HG02571 (cell line): Measurements from ENCODE around the gene TCP11L1.

Experiments
- ATAC-seq: cut with Tn5 transposase; IDR thresholded peaks from one replicate; pipeline ENCODE4 v1.9.1; 2021; ENCODE audit warnings: mild to moderate bottlenecking, moderate library complexity; ENCODE audit not compliant: unreplicated experiment

TCP11L1 gene, protein sequence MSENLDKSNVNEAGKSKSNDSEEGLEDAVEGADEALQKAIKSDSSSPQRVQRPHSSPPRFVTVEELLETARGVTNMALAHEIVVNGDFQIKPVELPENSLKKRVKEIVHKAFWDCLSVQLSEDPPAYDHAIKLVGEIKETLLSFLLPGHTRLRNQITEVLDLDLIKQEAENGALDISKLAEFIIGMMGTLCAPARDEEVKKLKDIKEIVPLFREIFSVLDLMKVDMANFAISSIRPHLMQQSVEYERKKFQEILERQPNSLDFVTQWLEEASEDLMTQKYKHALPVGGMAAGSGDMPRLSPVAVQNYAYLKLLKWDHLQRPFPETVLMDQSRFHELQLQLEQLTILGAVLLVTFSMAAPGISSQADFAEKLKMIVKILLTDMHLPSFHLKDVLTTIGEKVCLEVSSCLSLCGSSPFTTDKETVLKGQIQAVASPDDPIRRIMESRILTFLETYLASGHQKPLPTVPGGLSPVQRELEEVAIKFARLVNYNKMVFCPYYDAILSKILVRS

DNA sequence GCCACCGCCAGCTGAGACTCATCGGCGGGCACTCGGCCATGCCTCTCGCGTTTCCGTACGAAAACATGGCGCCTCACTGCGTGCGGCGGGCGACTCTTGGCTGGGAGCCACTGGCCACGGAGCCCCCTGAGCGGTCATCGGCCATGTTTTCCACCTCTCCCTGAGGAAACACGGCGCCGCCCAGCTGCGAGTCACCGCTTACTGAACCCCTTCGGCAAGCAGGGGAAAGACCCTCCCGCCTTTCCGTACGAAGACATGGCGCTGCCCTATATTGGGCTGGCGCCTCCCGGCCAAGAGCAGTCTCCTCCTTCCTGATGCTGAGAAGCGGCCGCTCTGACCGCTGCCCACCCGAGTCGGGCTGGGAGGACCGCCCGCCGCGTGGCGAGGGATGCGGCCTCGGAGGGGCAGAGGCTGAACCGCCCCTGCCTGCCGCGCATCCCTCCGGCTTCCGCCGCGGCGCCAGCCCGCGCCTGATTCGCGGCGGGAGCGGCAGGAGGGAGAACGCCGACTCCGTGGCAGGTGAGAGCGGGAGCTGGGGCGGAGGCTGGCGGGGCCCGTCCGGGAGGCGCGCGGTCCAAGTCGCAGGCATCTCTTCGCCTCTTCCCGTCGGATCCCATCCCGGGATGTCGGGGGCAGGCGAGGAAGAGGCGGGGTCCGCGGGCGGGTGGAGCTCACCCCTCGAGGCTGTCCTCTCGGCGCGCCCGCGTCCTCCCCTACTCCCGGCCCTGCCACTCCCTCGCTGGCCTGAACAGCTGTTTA lies at the start of gene TCP11L1:
Gene TCP11L1, plus strand, starts transcription at position 299 of the 759 bp plus-strand sequence. CDS start 4,202 bp downstream, outside the sequence.
- ATAC-seq, result peak; percentile 71

DNA sequence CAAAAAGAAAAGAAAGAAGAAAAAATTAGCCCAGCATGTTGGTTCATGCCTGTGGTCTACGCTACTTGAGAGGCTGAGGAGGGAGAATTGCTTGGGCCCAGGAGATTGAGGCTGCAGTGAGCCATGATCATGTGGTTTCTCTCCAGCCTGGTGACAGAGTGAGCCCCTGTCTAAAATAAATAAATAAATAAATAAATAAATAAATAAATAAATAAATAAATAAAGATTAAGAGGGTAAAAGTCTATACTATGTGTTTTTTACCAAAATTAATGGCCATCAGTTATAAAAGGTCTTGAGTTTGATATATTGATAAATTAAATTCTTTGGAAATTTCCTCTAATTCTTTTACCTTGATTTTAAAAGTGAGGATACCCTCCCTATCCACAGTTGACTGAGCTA lies 48.9 kb upstream of the TCP11L1 start:
- no peak for ATAC-seq

DNA sequence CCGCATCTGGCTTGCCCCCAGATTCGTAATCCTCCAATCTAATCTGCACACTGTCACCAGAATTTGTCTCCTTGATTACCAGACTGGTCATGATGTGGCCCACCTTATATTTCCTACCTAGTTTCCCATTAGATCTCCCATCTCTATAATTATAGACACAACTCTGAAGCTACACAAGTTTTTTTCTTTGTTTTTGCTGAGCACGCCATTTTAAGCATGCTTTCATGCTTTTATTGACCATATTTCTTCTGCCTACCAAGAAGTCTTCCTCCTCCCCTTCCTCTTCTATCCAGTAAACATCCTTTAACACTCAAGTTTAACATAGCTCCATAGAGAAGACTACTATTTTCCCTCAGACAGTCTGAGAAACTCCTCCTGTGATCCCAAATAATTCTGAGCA lies 47.9 kb upstream of the TCP11L1 start:
- no peak for ATAC-seq

DNA sequence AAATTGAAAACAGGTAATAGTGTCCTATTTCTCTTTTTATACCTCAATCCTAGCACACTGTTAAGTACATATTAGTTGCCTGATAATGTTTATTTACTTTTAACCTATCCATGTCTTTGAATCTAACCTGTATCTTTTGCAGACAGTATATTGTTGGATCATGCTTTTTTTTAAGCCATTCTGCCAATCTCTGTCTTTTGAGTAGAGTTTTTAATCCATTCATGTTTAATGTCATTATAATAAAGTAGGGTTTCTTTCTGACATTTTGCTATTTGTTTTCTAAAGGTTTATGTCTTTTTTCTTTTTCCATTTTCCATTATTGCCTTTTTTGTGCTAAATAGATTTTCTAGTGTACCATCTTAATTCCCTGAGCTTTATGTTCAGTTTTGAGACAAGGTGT lies 47.5 kb upstream of the TCP11L1 start:
- ATAC-seq, result no peak

DNA sequence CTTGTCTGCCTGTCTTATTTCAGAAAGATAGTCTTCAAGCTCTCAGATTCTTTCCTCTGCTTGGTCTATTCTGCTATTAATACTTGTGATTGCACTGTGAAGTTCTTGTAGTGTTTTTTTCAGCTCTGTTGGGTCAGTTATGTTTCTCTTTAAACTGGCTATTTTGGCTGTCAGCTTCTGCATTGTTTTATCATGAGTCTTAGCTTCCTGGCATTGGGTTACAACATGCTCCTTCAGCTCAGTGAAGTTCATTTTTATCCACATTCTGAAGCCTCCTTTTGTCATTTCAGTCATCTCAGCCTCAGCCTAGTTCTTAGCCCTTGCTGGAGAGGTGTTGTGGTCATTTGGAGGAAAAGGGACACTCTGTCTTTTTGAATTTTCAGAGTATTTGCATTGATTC lies 39.2 kb upstream of the TCP11L1 start:
- no peak for ATAC-seq

DNA sequence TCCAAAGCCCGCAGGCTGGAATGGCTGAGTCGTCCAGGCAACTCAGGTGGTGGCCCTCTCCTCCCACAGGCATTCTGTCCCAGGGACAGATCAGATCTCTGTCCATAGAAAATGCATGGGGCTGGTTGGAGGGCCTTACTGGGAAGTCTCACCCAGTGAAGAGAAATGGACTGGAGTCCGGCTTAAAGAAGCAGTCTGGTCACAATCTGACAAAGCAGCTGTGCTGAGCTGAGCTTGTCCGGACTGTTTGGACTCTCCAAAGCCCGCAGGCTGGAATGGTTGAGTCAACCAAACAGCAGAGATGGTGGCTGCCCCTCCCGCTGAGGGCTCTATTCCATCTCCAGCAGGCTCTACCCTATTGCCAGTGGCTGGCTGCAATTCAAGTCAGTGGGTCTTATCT lies 38.1 kb upstream of the TCP11L1 start:
- no peak for ATAC-seq

DNA sequence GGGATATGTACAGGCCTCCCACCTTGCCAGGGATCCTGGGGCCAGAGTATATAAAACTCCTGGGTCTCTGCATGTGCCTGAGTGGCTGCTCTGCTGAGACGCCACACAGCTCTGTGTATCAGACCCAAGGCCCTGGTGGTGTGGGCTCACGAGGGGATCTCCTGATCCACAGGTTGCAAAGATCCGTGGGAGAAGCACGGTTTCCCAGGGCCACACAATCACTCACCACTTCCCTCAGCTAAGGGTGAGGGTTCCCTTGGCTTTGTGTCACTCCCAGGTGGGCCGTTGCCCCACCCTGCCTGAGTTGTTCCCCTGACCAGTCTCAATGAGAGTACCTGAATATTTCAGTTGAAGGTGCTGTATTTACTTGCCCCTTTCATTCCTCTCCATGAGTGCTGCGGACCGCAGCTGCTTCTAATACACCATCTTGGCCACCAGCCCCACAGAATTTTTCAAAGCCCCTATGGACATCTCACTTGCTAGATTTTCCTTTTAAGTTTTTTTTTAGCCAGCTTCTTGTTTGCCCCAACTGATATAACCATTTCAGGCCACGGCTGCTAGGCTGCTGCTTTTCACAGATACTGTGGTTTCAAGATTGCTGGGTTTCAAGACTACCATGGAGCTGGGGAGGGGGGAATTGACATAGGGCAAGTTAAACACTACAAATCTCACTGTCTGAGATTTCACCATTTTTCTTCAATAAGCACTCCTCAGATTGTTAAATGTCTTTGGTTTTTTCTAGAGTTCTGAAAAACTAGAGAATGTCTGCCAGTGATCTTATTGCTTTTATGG lies 37.4 kb upstream of the TCP11L1 start:
- no peak for ATAC-seq

DNA sequence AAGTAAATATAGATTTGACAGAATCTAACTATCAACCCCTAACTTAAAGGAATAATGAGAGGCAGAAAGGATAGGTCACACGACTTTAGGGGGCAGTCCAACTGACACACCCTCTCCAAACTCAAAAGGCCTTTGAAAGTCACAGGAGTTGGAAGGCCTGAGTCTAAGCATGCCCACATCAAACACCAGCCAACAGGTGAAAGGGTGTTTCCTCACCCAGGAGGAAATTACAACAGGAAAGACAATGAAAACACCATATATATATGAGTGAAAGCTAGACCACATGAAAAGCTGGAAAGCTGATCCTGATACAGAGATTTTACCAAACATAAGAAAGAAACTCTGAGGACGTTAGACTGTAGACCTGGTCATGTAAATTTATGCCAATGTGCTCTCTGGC lies 34.2 kb upstream of the TCP11L1 start:
- ATAC-seq, result no peak

DNA sequence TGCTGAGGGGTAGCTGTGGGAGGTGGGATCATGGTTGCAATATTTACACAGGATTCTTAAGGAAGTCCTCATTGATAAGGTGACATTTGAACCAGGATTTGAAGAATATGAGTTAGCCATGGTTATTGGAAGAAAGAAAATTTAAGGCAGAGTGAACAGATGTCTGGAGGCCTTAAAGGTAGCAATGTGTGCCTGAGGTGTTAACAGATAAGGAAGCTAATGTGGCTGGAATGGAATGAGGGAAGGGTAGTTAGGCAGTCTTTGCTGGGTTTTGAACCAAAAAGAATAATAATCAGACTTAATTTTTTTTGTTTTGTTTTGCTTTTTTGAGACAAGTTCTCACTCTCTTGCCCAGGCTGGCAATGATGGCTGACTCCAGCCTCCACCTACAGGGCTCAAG lies 33.4 kb upstream of the TCP11L1 start:
- ATAC-seq, result no peak

DNA sequence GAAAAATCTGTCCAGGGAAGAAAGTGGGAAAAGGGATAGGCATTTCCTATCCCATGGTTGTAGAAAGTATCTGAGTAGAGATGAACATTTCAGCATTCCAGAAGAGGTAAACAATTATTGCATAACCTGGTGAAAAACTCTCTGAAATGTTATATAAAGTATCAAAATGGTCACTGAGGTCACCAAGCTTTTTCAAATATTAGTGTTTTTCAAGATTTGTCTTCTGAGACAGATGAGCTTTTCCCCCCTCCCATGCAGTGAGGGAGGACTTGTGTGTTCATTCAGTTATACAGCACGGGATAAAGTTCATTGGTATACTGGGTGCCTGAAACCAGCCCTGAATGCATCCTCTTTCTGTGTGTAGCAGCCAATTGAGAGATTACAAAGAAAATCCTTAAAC lies 25.6 kb upstream of the TCP11L1 start:
- no peak for ATAC-seq

DNA sequence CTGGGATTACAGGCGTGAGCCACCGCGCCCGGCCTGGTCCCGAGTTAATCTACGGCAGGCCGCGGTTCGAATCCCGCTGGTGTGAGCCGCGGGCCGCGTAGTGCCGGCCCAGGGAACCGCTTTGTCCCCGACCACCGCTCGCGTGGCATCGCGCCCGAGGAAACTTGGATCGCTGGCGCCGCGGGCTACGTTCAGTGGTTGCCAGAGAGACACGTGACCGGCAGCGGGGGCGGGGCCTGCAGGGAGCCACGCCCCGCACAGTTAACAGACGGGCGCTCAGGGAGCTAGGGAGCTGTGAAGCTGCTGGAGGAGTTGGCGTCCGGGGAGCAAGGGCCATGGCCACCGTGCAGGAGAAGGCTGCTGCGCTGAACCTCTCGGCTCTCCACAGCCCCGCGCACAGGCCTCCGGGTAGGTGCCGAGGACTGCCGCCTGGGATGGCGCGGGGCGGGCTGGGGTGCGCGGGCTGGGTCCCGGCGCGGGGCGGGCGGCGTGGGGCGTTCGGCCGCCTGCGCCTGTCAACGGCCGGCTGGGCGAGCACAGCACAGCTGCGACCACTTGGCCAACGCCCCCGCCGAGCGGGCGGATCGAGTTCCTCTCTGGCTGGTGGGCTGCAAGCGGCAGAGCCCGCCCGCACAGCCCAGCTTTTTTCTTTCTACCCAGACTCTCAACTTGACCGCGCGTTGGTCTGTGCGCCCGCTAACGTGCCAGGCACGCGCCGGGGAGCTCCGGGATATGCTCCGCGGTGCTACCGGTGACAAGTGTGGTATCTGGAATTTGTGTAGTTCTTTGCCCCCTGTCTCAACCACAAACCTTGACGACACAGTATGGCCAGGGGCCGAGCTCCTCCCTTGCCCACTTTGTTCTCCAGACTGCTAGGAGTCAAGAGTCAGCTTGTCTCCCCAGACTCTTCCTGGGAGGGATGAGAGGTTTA lies 23.5 kb upstream of the TCP11L1 start, which contains the start of gene DEPDC7:
Gene DEPDC7, plus strand, starts transcription at position 258 of the 931 bp plus-strand sequence. Its CDS starts 78 bp downstream, at position 336.
- ATAC-seq, result peak; percentile 77

DNA sequence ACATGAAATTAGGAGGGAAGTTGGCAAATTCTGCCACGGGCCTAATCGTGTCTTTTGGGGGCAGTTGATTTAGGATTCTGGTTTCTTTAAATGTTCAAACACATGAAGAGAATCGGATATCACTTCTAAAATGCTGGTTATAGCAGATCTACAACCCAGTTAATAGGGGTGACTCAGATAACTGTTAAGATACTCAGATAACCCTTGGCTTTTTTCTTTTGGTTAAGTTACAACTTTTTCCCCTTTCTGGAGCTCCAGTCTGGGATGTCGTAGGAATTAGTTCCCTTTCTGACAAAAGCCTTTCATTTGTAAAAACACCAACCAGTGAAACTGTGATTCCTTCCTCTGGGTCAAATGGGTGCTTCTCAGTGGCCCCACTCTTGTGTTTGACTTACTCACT lies 22.7 kb upstream of the TCP11L1 start:
- no peak for ATAC-seq

DNA sequence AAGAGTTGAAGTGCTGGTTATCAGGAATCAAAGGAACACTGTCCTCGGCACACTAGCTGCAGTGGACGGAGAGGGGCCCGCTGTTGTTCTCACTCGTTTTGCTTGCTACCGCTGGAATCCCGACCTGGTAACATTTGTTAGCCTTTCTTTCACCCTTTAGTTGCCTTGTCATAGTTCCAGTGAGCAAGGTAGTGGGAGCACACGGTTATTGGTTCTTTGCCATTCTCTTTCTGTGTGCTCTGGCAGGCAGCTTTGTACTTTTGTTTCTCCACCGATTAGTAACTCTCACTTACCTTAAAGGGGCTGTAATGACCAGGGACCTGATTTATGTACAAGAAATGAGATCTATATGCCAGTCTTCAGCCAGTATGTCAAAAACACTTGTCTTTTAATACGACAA lies 21.9 kb upstream of the TCP11L1 start:
- ATAC-seq, result no peak

DNA sequence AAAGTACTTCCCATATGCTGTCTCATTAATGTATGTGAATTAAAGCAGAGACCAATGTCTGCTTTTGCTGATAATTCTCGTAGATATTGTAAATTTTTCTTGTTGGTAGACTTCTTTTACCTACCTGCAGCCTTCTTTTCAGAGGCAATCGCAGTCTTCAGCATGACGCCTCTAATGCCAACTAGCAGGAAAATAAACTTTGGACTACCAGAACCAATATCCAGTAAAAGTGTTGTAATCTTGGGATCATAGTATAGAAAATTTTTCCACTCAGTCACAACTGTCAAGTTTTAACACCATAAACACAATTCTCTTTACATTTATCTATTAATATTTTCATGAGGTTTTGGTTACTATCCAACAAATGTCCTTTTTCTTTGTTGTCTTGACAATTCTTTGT lies 21.4 kb upstream of the TCP11L1 start:
- ATAC-seq, result no peak

DNA sequence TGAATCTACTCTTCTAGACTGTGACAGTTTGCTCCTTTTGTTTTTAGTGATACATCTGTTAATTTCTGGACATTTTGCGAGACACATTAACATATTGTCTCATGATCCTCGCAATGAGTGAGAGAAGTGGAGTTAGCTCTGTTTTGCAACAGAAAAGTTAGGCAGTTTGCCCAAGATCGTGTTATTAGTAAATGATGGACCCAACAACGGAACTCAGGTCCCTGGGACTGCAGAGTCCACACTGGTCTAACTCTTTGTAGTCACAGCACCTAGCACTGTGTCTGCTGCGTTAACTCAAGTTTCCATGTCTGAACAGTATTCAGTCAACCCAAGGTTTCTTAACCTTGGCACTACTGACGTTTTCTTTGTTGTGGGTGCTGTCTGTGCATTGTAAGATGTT lies 20.5 kb upstream of the TCP11L1 start:
- no peak for ATAC-seq

DNA sequence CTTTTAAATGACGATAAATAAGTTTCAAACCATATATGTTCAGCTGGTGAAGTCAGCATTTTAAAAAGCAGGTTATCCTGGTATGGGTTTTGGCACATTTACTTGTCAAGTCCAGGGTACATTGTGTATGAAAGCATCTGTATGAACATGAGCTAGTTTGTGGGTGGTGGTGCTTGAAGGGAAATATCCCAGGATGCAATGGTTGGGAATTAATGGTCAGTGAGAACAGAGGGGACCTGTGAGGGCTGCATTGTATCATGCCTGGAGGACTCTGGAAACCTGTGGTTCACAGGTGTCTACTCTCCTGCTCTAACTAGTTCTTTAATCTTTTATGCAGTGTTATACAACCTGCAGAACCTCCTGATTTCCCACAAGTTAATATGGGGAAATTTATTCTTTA lies 17.9 kb upstream of the TCP11L1 start:
- no peak for ATAC-seq

DNA sequence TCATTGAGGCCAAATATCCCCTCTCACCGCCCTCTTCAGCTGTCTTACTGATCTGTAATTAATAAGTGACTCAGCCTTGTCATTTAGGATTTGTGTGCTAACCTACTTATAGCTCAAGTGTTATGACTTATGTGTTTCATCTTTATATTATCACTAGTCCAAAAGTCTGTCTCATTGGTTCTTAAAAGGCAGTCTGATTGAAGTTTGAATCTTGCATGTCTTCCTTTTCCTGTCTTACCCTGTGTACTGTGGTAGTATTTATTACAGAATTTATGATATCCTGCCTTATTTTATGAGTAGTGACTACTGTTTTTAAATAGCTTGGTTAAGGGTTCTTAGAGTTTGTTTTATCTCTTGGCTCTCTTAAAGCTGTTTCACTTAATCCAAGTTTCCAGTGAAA lies 17.4 kb upstream of the TCP11L1 start:
- ATAC-seq, result no peak

DNA sequence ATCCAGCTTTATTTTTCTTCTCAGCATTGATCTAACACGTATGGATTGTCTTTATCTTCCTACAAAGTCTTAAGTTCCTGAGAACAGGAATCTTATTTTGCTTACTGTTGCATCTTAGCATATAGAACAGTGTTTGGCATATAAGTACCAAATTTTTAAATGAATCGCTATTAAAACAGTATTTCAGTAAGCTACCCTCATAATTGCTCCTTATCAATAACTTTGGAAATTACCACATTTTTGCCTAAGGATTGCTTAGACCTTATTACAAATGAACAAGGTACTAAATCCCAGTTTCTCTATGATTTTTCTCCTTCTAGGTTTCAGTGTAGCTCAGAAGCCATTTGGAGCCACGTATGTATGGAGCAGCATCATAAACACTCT lies 14.0 kb upstream of the TCP11L1 start:
- ATAC-seq, result no peak

DNA sequence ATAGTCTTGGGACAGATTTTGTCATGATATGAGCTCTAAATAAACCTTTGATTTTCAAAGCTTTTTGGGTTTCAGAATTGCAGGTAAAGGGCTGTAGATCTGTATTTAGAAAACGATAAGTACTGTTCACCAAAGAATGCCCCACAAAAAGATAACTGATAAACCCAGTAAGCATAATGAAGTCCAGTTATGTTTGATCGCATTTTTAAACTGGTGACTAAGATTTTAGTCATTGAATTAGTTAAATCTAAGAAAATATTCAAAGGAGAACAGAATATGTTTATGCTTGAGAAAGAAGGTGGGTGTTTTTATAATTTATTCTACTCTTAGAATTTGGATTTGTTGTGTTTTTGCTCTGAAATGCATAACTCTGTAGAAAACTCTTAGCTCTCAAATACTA lies 12.1 kb upstream of the TCP11L1 start:
- no peak for ATAC-seq

DNA sequence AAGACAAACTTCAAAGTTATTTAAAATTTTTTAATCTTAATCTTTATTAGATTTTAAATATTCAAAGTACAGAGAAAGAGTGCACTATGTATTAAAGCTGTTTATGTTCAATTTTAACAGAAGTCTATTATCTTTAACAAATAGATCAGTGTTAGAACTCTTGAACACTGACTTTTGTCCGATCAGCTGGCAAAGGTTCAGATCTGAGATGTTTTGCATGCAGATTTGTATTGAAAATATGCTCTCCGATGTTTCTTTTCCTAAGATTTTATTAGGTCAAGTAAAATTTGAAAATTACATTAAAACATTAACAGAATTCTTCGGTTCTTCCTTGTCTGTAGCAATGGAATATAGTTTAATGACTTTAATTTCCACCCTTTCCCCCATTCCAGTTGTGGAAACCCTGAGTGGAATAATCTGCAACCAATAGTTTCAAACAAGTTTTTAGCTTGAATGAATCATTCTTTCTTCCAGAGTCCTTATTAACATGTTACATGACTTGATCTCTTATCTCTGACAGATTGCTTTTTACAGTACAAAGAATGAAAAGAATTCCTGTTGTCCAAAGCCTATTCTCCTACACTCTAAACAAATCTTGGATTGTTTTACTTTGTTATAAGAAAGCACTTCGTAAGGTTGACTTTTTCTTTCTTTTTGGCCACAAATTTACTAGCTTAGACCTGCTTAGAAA lies 11.4 kb upstream of the TCP11L1 start:
- ATAC-seq, result no peak
